K562 (cell line): ENCODE results near the gene RETSAT. TPM values are rescaled to one million over a fixed set of nuclear protein-coding genes. Genes with fewer than 3 reads are reported as not detected.

Experiments used
- BHLHE40 ChIP-seq: IDR thresholded peaks from 2 replicates; pipeline ENCODE4 v1.6.1; 2011; ENCODE audit warnings: low read length, improper control_type of control experiment
- CCAR2 ChIP-seq: fragments of 200-400 bp; formaldehyde crosslinking; IDR thresholded peaks from 2 replicates; pipeline ENCODE4 v1.6.1; 2017; ENCODE audit warnings: mild to moderate bottlenecking, low read depth, low read length
- CREBBP ChIP-seq: IDR thresholded peaks from one replicate; pipeline ENCODE4 v1.6.1; 2012; ENCODE audit warnings: low read depth, mild to moderate bottlenecking, control low read depth, inconsistent platforms, low read length
- EHMT2 ChIP-seq: fragments of 450-650 bp; IDR thresholded peaks from 2 replicates; pipeline ENCODE4 v1.6.1; 2018; ENCODE audit warnings: antibody characterized with exemption
- HDAC8 ChIP-seq: fragments of 450-650 bp; IDR thresholded peaks from 2 replicates; pipeline ENCODE4 v1.6.1; 2016; ENCODE audit warnings: mild to moderate bottlenecking, missing genetic modification characterization, moderate library complexity, missing compliant biosample characterization
- MXI1 ChIP-seq: IDR thresholded peaks from 2 replicates; pipeline ENCODE4 v1.6.1; 2011; ENCODE audit warnings: low read depth, mild to moderate bottlenecking, improper control_type of control experiment, low read length
- MYNN ChIP-seq, 2 experiments: sonication (generic); formaldehyde crosslinking in 1 of 2; IDR thresholded peaks; 2 replicates each; pipeline versions ENCODE4 v1.5.0 to v1.6.1; 2016 to 2020; ENCODE audit warnings: antibody characterized with exemption in 1 of 2, missing genetic modification reagents in 1 of 2
- NCOR1 ChIP-seq: fragments of 450-650 bp; IDR thresholded peaks from 2 replicates; pipeline ENCODE4 v1.6.1; 2016; ENCODE audit warnings: mild to moderate bottlenecking, moderate library complexity
- NR3C1 ChIP-seq: sonication (generic); formaldehyde crosslinking; IDR thresholded peaks from 2 replicates; pipeline ENCODE4 v1.8.1; 2022; ENCODE audit warnings: missing genetic modification reagents
- RBM25 ChIP-seq: fragments of 200-400 bp; formaldehyde crosslinking; IDR thresholded peaks from 2 replicates; pipeline ENCODE4 v1.6.1; 2018; ENCODE audit warnings: low read length, low read depth, moderate library complexity; ENCODE audit not compliant: severe bottlenecking
- RFX1 ChIP-seq: fragments of 450-650 bp; IDR thresholded peaks from 2 replicates; pipeline ENCODE4 v1.6.1; 2016; ENCODE audit warnings: mild to moderate bottlenecking, moderate library complexity
- SAP30 ChIP-seq: fragments of 200-600 bp; sonication (generic); IDR thresholded peaks from 2 replicates; pipeline ENCODE4 v1.6.1; 2012; ENCODE audit warnings: borderline replicate concordance, low read depth, mild to moderate bottlenecking, moderate library complexity, low read length, control low read depth, inconsistent platforms; ENCODE audit not compliant: insufficient read depth, poor library complexity, severe bottlenecking
- TBP ChIP-seq: optimal IDR thresholded peaks from 2 replicates; pipeline ENCODE3; 2011; ENCODE audit warnings: low read depth, low read length, improper control_type of control experiment
- TFE3 ChIP-seq: fragments of 450-650 bp; formaldehyde crosslinking; IDR thresholded peaks from 2 replicates; pipeline ENCODE4 v1.4.0; 2020; ENCODE audit warnings: mild to moderate bottlenecking, mixed read lengths
- TOE1 ChIP-seq, 2 experiments: fragments of 450-650 bp in 1 of 2; sonication (generic) in 1 of 2; formaldehyde crosslinking in 1 of 2; IDR thresholded peaks; 2 replicates each; pipeline versions ENCODE4 v1.7.1 to v1.8.0; 2016 to 2022; ENCODE audit warnings: borderline replicate concordance in 2 of 2, mild to moderate bottlenecking in 2 of 2, antibody characterized with exemption in 1 of 2, inconsistent platforms in 1 of 2, low read depth in 1 of 2, missing genetic modification reagents in 1 of 2, moderate library complexity in 1 of 2
- ZC3H4 ChIP-seq: sonication (generic); formaldehyde crosslinking; IDR thresholded peaks from 2 replicates; pipeline ENCODE4 v1.9.0; 2021; ENCODE audit warnings: missing genetic modification reagents, borderline replicate concordance
- ZEB2 ChIP-seq: fragments of 450-650 bp; IDR thresholded peaks from 2 replicates; pipeline ENCODE4 v1.6.1; 2016
- ZMIZ1 ChIP-seq, 2 experiments: fragments of 150-350 bp in 1 of 2; IDR thresholded peaks; 2 replicates each; pipeline ENCODE4 v1.6.1; 2012 to 2016; ENCODE audit warnings: low read depth in 2 of 2, low read length in 2 of 2, mild to moderate bottlenecking in 1 of 2, moderate library complexity in 1 of 2
- ZNF175 ChIP-seq: fragments of 200-800 bp; sonication (Bioruptor generic); IDR thresholded peaks from 2 replicates; pipeline ENCODE4 v1.6.1; 2016; ENCODE audit warnings: low read depth, mild to moderate bottlenecking, missing genetic modification characterization, missing compliant biosample characterization
- ZNF197 ChIP-seq: fragments of 200-800 bp; sonication (Bioruptor generic); IDR thresholded peaks from 2 replicates; pipeline ENCODE4 v1.6.1; 2016; ENCODE audit warnings: low read depth, missing genetic modification characterization, missing compliant biosample characterization
- ZNF239 ChIP-seq: fragments of 250-450 bp; sonication (Bioruptor Pico); IDR thresholded peaks from 2 replicates; pipeline ENCODE4 v1.4.0; 2020; ENCODE audit warnings: mild to moderate bottlenecking
- ZNF274 ChIP-seq: IDR thresholded peaks from 2 replicates; pipeline ENCODE4 v1.6.1; 2011; ENCODE audit warnings: low read depth, mild to moderate bottlenecking, low read length, moderate library complexity, borderline replicate concordance
- ZNF282 ChIP-seq: sonication (generic); formaldehyde crosslinking; IDR thresholded peaks from 2 replicates; pipeline ENCODE4 v1.8.1; 2023; ENCODE audit warnings: missing genetic modification reagents
- ZNF3 ChIP-seq: fragments of 250-450 bp; sonication (Bioruptor Pico); IDR thresholded peaks from 2 replicates; pipeline ENCODE4 v1.5.0; 2021; ENCODE audit warnings: mild to moderate bottlenecking, moderate library complexity
- ZNF561 ChIP-seq: fragments of 450-650 bp; formaldehyde crosslinking; conservative IDR thresholded peaks from 2 replicates; pipeline ENCODE4 v1.4.0; 2020; ENCODE audit warnings: mild to moderate bottlenecking, moderate library complexity
- ZSCAN32 ChIP-seq: fragments of 450-650 bp; formaldehyde crosslinking; IDR thresholded peaks from 2 replicates; pipeline ENCODE4 v1.4.0; 2020; ENCODE audit warnings: mild to moderate bottlenecking, moderate library complexity
- polyA plus RNA-seq, 8 experiments: library from polyadenylated mRNA; depleted of rRNA in 4 of 8; stranded (reverse) in 5 of 8; unstranded in 3 of 8; fragments of >200 nt; fragmentation: Nextera tagmentation in 2 of 8; fragmentation: Illumina TruSeq in 1 of 8; extraction: Ambion mirVana in 2 of 8; extraction: Trizol in 1 of 8; gene quantifications; 2 replicates each; pipeline versions ENCODE4 v1.2.1 to v1.2.3, GENCODE V29; 2011 to 2014; ENCODE audit warnings: inconsistent platforms in 1 of 8, missing spikeins in 1 of 8
- total RNA-seq, 7 experiments: library from RNA; depleted of rRNA in 6 of 7; stranded (reverse); fragments of >200 nt in 6 of 7; fragmentation: Illumina TruSeq in 2 of 7; extraction: Trizol in 2 of 7; gene quantifications; 2 replicates each; pipeline versions ENCODE4 v1.2.1 to v1.2.3, GENCODE V29; 2011 to 2021; ENCODE audit warnings: low replicate concordance in 1 of 7

RETSAT gene
- total and polyA plus RNA-seq, 9 of the 15 experiments (the other 6 are each of a cell fraction or from before 2014, with no cell fraction given) = 1.9 to 21.6 (median 16.5) TPM

- TF ChIP-seq ZMIZ1 (IDR thresholded peaks at IDR 0.05; ENCODE audit: low read depth in 2 of 2, low read length in 2 of 2) = no peak
- no peak for TF ChIP-seq TBP
- no peak for TF ChIP-seq CCAR2
- no peak for TF ChIP-seq NR3C1 (CRISPR knock-in tag)
- TF ChIP-seq NCOR1 = no peak
- TF ChIP-seq MYNN (IDR thresholded peaks at IDR 0.05) = 0 out of 2 replicates have a peak, but pooled peaks have one; percentile 45
- no peak for TF ChIP-seq MYNN (CRISPR knock-in tag; IDR thresholded peaks at IDR 0.05)
- no peak for TF ChIP-seq ZNF239 (CRISPR knock-in tag)
- TF ChIP-seq SAP30 = peak; percentile 42
- no peak for TF ChIP-seq ZNF274
- TF ChIP-seq ZC3H4 (CRISPR knock-in tag) = peak; percentile 55; the same call in 1 of the 2 replicates
- TF ChIP-seq ZEB2 = no peak
- TF ChIP-seq ZNF175 (CRISPR knock-in tag) = no peak
- 0 out of 2 replicates have a peak, but pooled peaks have one; percentile 14 for TF ChIP-seq EHMT2
- TF ChIP-seq BHLHE40 = 0 out of 2 replicates have a peak, but pooled peaks have one; percentile 22
- TF ChIP-seq CREBBP = no peak
- no peak for TF ChIP-seq ZNF197 (CRISPR knock-in tag)
- TF ChIP-seq HDAC8 (tag) = no peak
- TF ChIP-seq TFE3 (CRISPR knock-in tag) = no peak
- no peak for TF ChIP-seq MXI1
- no peak for TF ChIP-seq RFX1
- TF ChIP-seq ZNF3 (CRISPR knock-in tag) = no peak
- no peak for TF ChIP-seq RBM25
- no peak for TF ChIP-seq ZNF282 (CRISPR knock-in tag)
- TF ChIP-seq ZSCAN32 (CRISPR knock-in tag) = no peak
- TF ChIP-seq ZNF561 (CRISPR knock-in tag) = no peak
- TF ChIP-seq TOE1 (IDR thresholded peaks at IDR 0.05; ENCODE audit: borderline replicate concordance) = no peak
- TF ChIP-seq TOE1 (CRISPR knock-in tag; IDR thresholded peaks at IDR 0.05; ENCODE audit: borderline replicate concordance, low read depth) = no peak
Observed at GRCh38 chr2:85353876-85354285, 447 bp downstream of the RETSAT start (continued).
